CD14-positive monocyte (primary cell): Measurements from ENCODE around the gene ASCC1. TPM values are rescaled to one million over a fixed set of nuclear protein-coding genes. Genes with fewer than 3 reads are reported as not detected.
"Not testable (repeated sequence)": the region's sequence is repeated elsewhere in the genome, so short reads cannot be mapped to it uniquely, and the experiment has no call there.

Experiments
- DNase-seq, 3 donors: peaks; one replicate each; pipeline ENCODE4 v3.0.0-alpha.2; 2011 to 2022
- H2AFZ ChIP-seq: 2 replicates; pipeline ENCODE4 v1.6.0; 2012; ENCODE audit warnings: mild to moderate bottlenecking, low read depth, low read length, inconsistent platforms; ENCODE audit not compliant: insufficient read depth, poor library complexity, severe bottlenecking
- H3K27ac ChIP-seq, 2 donors: 1 replicate in 1 of 2; 2 replicates in 1 of 2; pipeline ENCODE4 v1.5.1; 2012 to 2013; ENCODE audit warnings: low read length in 2 of 2, control low read depth in 1 of 2, inconsistent platforms in 1 of 2, low read depth in 1 of 2, mild to moderate bottlenecking in 1 of 2
- H3K27me3 ChIP-seq, 2 donors: one replicate each; pipeline versions ENCODE4 v1.6.0 to v1.6.1; 2011 to 2013; ENCODE audit warnings: low read length in 2 of 2; ENCODE audit not compliant: control insufficient read depth in 2 of 2, insufficient read depth in 2 of 2
- H3K36me3 ChIP-seq, 2 donors: replicated peaks in 1 of 2; 1 replicate in 1 of 2; 2 replicates in 1 of 2; pipeline versions ENCODE4 v1.5.1 to v1.6.1; 2012 to 2013; ENCODE audit warnings: low read length in 2 of 2, control low read depth in 1 of 2, inconsistent platforms in 1 of 2, mild to moderate bottlenecking in 1 of 2; ENCODE audit not compliant: insufficient read depth in 2 of 2, control insufficient read depth in 1 of 2
- H3K4me1 ChIP-seq, 2 donors: 1 replicate in 1 of 2; 2 replicates in 1 of 2; pipeline versions ENCODE4 v1.5.1 to v1.6.1; 2012 to 2013; ENCODE audit warnings: low read length in 2 of 2, control low read depth in 1 of 2, inconsistent platforms in 1 of 2, mild to moderate bottlenecking in 1 of 2, moderate library complexity in 1 of 2; ENCODE audit not compliant: insufficient read depth in 2 of 2, control insufficient read depth in 1 of 2
- H3K4me2 ChIP-seq: replicated peaks from 2 replicates; pipeline ENCODE3; 2012; ENCODE audit warnings: low read length, moderate library complexity, mild to moderate bottlenecking; ENCODE audit not compliant: poor library complexity, severe bottlenecking; ENCODE audit errors: extremely low read depth
- H3K4me3 ChIP-seq, 3 experiments: fragments of 200-600 bp in 1 of 3; sonication (generic) in 1 of 3; replicated peaks in 1 of 3; 1 replicate in 2 of 3; 2 replicates in 1 of 3; pipeline ENCODE4 v1.5.1; 2011 to 2013; ENCODE audit warnings: low read length in 3 of 3, mild to moderate bottlenecking in 3 of 3, control low read depth in 2 of 3, low read depth in 2 of 3, inconsistent platforms in 1 of 3, moderate library complexity in 1 of 3
- H3K79me2 ChIP-seq: 2 replicates; pipeline ENCODE4 v1.6.0; 2012; ENCODE audit warnings: mild to moderate bottlenecking, control low read depth, inconsistent platforms, low read length, moderate library complexity; ENCODE audit not compliant: insufficient read depth
- H3K9ac ChIP-seq: 2 replicates; pipeline ENCODE4 v1.6.0; 2017; ENCODE audit warnings: low read length, mild to moderate bottlenecking; ENCODE audit not compliant: insufficient read depth, poor library complexity, severe bottlenecking
- H3K9me3 ChIP-seq, 2 donors: replicated peaks in 1 of 2; 1 replicate in 1 of 2; 2 replicates in 1 of 2; pipeline versions ENCODE4 v1.5.1 to v1.6.1; 2012 to 2013; ENCODE audit warnings: low read length in 2 of 2, control low read depth in 1 of 2; ENCODE audit not compliant: control insufficient read depth in 1 of 2, insufficient read depth in 1 of 2
- H4K20me1 ChIP-seq: 2 replicates; pipeline ENCODE4 v1.6.0; 2012; ENCODE audit warnings: mild to moderate bottlenecking, low read length, control low read depth, moderate library complexity; ENCODE audit not compliant: insufficient read depth
- H3K27ac Mint-ChIP-seq, 7 donors: one replicate each; pipeline ENCODE4 v1.8.0; 2020; ENCODE audit warnings: mild to moderate bottlenecking in 7 of 7, mixed read lengths in 7 of 7, moderate library complexity in 6 of 7, inconsistent platforms in 2 of 7
- H3K27me3 Mint-ChIP-seq, 3 donors: one replicate each; pipeline ENCODE4 v1.8.0; 2021 to 2022; ENCODE audit warnings: low read depth in 3 of 3, mild to moderate bottlenecking in 3 of 3, mixed read lengths in 3 of 3, moderate library complexity in 3 of 3, inconsistent platforms in 1 of 3
- H3K36me3 Mint-ChIP-seq, 2 donors: one replicate each; pipeline ENCODE4 v1.8.0; 2020; ENCODE audit warnings: mixed read lengths in 2 of 2, inconsistent platforms in 1 of 2, mild to moderate bottlenecking in 1 of 2
- H3K4me1 Mint-ChIP-seq: one replicate; pipeline ENCODE4 v1.8.0; 2020; ENCODE audit warnings: mild to moderate bottlenecking, mixed read lengths
- H3K4me3 Mint-ChIP-seq, 2 donors: one replicate each; pipeline ENCODE4 v1.8.0; 2020; ENCODE audit warnings: mild to moderate bottlenecking in 2 of 2, mixed read lengths in 2 of 2, moderate library complexity in 1 of 2
- H3K9me3 Mint-ChIP-seq, 7 donors: one replicate each; pipeline ENCODE4 v1.8.0; 2020 to 2022; ENCODE audit warnings: mixed read lengths in 7 of 7, mild to moderate bottlenecking in 6 of 7, moderate library complexity in 6 of 7, inconsistent platforms in 2 of 7
- WGBS: methylation state at CpG from one replicate; pipeline ENCODE4 v1.1.5; 2013; ENCODE audit warnings: missing lambda C conversion rate; ENCODE audit not compliant: insufficient coverage; 5-methylcytosine and 5-hydroxymethylcytosine counted together
- intact Hi-C, 2 donors: fragments of 100-400 bp; cut with micrococcal nuclease; formaldehyde crosslinking; loops; one replicate each; pipeline versions ENCODE4 v1.15.0 to v1.15.1; 2023
- polyA plus RNA-seq, 3 donors: library from polyadenylated mRNA; depleted of rRNA in 1 of 3; unstranded in 2 of 3; stranded (reverse) in 1 of 3; fragments of 300-500 nt in 2 of 3; fragments of >200 nt in 1 of 3; fragmentation: Illumina TruSeq in 2 of 3; gene quantifications; 1 replicate in 2 of 3; 2 replicates in 1 of 3; pipeline ENCODE4 v1.2.3, GENCODE V29; 2012 to 2021
- TF ChIP-seq, protein P1 (sequence below): fragments of 200-600 bp; IDR thresholded peaks from one replicate; pipeline ENCODE4 v1.8.0; 2022; ENCODE audit warnings: antibody characterized with exemption, mild to moderate bottlenecking

Gene ASCC1
- polyA plus RNA-seq, 3 donors: 8.2 to 20.9 (median 17.9) TPM

- Histone ChIP-seq H3K27ac (no peak overlapping the region), H3K9ac (no peak overlapping the region), H3K4me1 (peaks cover 27 to 37% of the 10 kb centered on the region in 2 donors), H3K4me2 (no peak overlapping the region), H3K79me2 (peaks cover 61% of the 10 kb centered on the region), H3K9me3 (no peaks in the 10 kb centered on the region), H3K36me3 (peaks cover 19 to 45% of the 10 kb centered on the region in 2 donors), H3K4me3 (no peak overlapping the region), H3K27me3 (no peaks in the 10 kb centered on the region), H2AFZ (no peak overlapping the region), H4K20me1 (no peaks in the 10 kb centered on the region)
- H3K27me3 Mint-ChIP-seq: peaks cover 0 to 2% (median 0%) of the 10 kb centered on the region in 3 donors
- H3K36me3 Mint-ChIP-seq: peaks cover 32 to 35% of the 10 kb centered on the region in 2 donors
- no peak overlapping the region for H3K4me3 Mint-ChIP-seq
- intact Hi-C loops: loop anchor here in 1 of 2 donors (10.0 kb wide), 1 partner anchor 103 kb away; no protein-coding TSS in a partner anchor
- WGBS: 43% methylated on average over 4 of the region's 6 CpGs
- no peaks in the 10 kb centered on the region for H3K9me3 Mint-ChIP-seq
- peaks cover 30% of the 10 kb centered on the region for H3K4me1 Mint-ChIP-seq
- DNase-seq: no peak
- TF ChIP-seq, protein P1, sequence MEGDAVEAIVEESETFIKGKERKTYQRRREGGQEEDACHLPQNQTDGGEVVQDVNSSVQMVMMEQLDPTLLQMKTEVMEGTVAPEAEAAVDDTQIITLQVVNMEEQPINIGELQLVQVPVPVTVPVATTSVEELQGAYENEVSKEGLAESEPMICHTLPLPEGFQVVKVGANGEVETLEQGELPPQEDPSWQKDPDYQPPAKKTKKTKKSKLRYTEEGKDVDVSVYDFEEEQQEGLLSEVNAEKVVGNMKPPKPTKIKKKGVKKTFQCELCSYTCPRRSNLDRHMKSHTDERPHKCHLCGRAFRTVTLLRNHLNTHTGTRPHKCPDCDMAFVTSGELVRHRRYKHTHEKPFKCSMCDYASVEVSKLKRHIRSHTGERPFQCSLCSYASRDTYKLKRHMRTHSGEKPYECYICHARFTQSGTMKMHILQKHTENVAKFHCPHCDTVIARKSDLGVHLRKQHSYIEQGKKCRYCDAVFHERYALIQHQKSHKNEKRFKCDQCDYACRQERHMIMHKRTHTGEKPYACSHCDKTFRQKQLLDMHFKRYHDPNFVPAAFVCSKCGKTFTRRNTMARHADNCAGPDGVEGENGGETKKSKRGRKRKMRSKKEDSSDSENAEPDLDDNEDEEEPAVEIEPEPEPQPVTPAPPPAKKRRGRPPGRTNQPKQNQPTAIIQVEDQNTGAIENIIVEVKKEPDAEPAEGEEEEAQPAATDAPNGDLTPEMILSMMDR: no peak
- peak overlapping the region in 4 of 7 donors; percentile 6 to 64 (median 44) for H3K27ac Mint-ChIP-seq
Observed at GRCh38 chr10:72227826-72228225, 11.8 kb upstream of the ASCC1 start.

DNA sequence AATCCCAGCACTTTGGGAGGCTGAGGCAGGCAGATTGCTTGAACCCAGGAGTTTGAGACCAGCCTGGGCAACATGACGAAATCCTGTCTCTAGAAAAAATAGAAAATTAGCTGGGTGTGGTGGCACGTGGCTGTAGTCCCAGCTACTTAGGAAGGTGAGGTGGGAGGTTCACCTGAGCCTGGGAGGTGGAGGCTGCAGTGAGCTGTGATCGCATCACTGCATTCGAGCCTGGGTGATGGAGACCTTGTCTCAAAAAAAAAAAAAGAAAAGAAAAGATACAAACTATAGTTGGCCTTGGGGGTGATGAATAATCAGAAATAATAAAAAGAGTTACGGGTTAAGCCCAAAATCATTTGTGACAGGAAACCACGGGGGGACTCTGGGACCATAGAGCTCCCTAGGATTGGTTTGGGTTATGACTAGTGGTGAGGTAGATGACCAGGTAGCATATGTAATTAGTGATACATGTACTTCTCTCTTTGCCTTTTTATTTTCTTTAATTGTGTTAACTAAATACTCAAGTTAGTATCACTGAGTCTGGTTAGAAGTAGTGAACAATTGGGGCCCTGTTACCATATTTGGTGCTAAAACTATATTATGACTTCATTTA, 10.4 kb upstream of the ASCC1 start:
- H3K9ac ChIP-seq: no peak overlapping the region
- TF ChIP-seq, protein P1: no peak
- no peaks in the 10 kb centered on the region for H3K27me3 ChIP-seq
- intact Hi-C loops: loop anchor here in 1 of 2 donors (10.0 kb wide), 1 partner anchor 102 kb away; no protein-coding TSS in a partner anchor
- H3K27me3 Mint-ChIP-seq: peaks cover 0 to 2% (median 0%) of the 10 kb centered on the region in 3 donors
- no peak overlapping the region for H3K27ac ChIP-seq
- peaks cover 31 to 32% of the 10 kb centered on the region in 2 donors for H3K36me3 Mint-ChIP-seq
- no peak overlapping the region for H3K4me3 Mint-ChIP-seq
- H3K79me2 ChIP-seq: peaks cover 69% of the 10 kb centered on the region
- H3K4me3 ChIP-seq: no peak overlapping the region
- no peaks in the 10 kb centered on the region for H3K9me3 ChIP-seq
- H3K9me3 Mint-ChIP-seq: no peaks in the 10 kb centered on the region
- H3K4me1 ChIP-seq: peaks cover 24 to 33% of the 10 kb centered on the region in 2 donors
- H3K27ac Mint-ChIP-seq: peak overlapping the region in 2 of 7 donors; percentile 14 to 54
- H3K4me2 ChIP-seq: no peak overlapping the region
- no peak for DNase-seq
- peaks cover 18 to 44% of the 10 kb centered on the region in 2 donors for H3K36me3 ChIP-seq
- 66% methylated on average over 3 of the region's 6 CpGs for WGBS
- H4K20me1 ChIP-seq: no peaks in the 10 kb centered on the region
- H2AFZ ChIP-seq: no peak overlapping the region
- peaks cover 30% of the 10 kb centered on the region for H3K4me1 Mint-ChIP-seq

- intact Hi-C loops: loop anchor here in 1 of 2 donors (10.0 kb wide), 1 partner anchor 99 kb away; no protein-coding TSS in a partner anchor
- not testable (repeated sequence) for H4K20me1 ChIP-seq, H3K9ac ChIP-seq, H3K9me3 Mint-ChIP-seq, DNase-seq, H2AFZ ChIP-seq, H3K27me3 ChIP-seq, H3K9me3 ChIP-seq, H3K4me2 ChIP-seq, H3K27me3 Mint-ChIP-seq
- H3K79me2 ChIP-seq: peaks cover 69% of the 10 kb centered on the region
- peak overlapping the region; percentile 77 to 80 for H3K27ac ChIP-seq
- WGBS: 88% methylated on average over 1 of the region's 6 CpGs
- peaks cover 23 to 30% of the 10 kb centered on the region in 2 donors for H3K4me1 ChIP-seq
- peak overlapping the region in 1 of 3 experiments; percentile 35 for H3K4me3 ChIP-seq
- peak overlapping the region; percentile 80 to 98 (median 93) for H3K27ac Mint-ChIP-seq
- H3K36me3 ChIP-seq: peaks cover 17 to 34% of the 10 kb centered on the region in 2 donors
- peaks cover 26% of the 10 kb centered on the region for H3K4me1 Mint-ChIP-seq
- peaks cover 22 to 33% of the 10 kb centered on the region in 2 donors for H3K36me3 Mint-ChIP-seq
- H3K4me3 Mint-ChIP-seq: peak overlapping the region in 1 of 2 donors; percentile 22
Observed at GRCh38 chr10:72224191-72224590, 8.1 kb upstream of the ASCC1 start.
